HepG2 (cell line): ENCODE results near the gene GLI3. TPM values are rescaled to one million over a fixed set of nuclear protein-coding genes. Genes with fewer than 3 reads are reported as not detected.

ENCODE experiments used
- ATAC-seq: fragments of 200-7000 bp; cut with Tn5 transposase; 3 replicates; pipeline ENCODE4 v1.9.1; 2020; ENCODE audit warnings: mild to moderate bottlenecking, moderate library complexity
- BruUV-seq: library from RNA; stranded (reverse); fragments of 400-500 nt; replicated peaks from 2 replicates; lab custom pipeline; 2021; lab: Mats Ljungman, UMichigan
- CTCF ChIA-PET: fragments of 300-600 bp; formaldehyde crosslinking; extraction: SDS; loops from one replicate; lab custom pipeline; 2021; ENCODE audit warnings: low total read pairs, inconsistent platforms, low intra/inter-chr PET ratio; lab: Yijun Ruan, JAX
- POLR2A ChIA-PET: fragments of 350-600 bp; sonication (Branson Sonifier 250); formaldehyde crosslinking; loops from one replicate; lab custom pipeline; 2020; ENCODE audit warnings: antibody characterized with exemption, inconsistent platforms; lab: Yijun Ruan, JAX
- DNase-seq: peaks from one replicate; pipeline ENCODE4 v3.0.0-alpha.2; 2015; ENCODE audit warnings: low spot score
- FAIRE-seq: peaks from 3 replicates; lab custom pipeline; 2011; peaks lifted over from hg19 to GRCh38; lab: Jason Lieb, UNC
- H2AFZ ChIP-seq: one replicate; pipeline ENCODE4 v1.6.1; 2011; ENCODE audit warnings: low read length, inconsistent platforms
- H3K27ac ChIP-seq: fragments of 300-600 bp; 3 replicates; pipeline ENCODE4 v1.8.0; 2011; ENCODE audit warnings: mixed run types, mild to moderate bottlenecking, mixed read lengths, low read length, inconsistent platforms; ENCODE audit not compliant: insufficient read depth; ENCODE audit errors: extremely low read length
- H3K27me3 ChIP-seq, 2 experiments: fragments of 200-600 bp in 1 of 2; 2 replicates in 1 of 2; 3 replicates in 1 of 2; pipeline versions ENCODE4 v1.6.0 to v1.8.0; 2011; ENCODE audit warnings: low read length in 2 of 2, mild to moderate bottlenecking in 2 of 2, moderate library complexity in 2 of 2, inconsistent platforms in 1 of 2; ENCODE audit not compliant: insufficient read depth in 2 of 2, control insufficient read depth in 1 of 2
- H3K36me3 ChIP-seq, 2 experiments: fragments of 200-600 bp in 1 of 2; replicated peaks in 1 of 2; 2 replicates in 1 of 2; 3 replicates in 1 of 2; pipeline versions ENCODE4 v1.5.1 to v1.8.0; 2011; ENCODE audit warnings: low read length in 2 of 2, inconsistent platforms in 1 of 2; ENCODE audit not compliant: insufficient read depth in 2 of 2, control insufficient read depth in 1 of 2
- H3K4me1 ChIP-seq: 2 replicates; pipeline ENCODE4 v1.5.1; 2012; ENCODE audit warnings: low read length, inconsistent platforms; ENCODE audit not compliant: insufficient read depth
- H3K4me2 ChIP-seq: 2 replicates; pipeline ENCODE4 v1.6.0; 2011; ENCODE audit warnings: low read depth, low read length, inconsistent platforms
- H3K4me3 ChIP-seq, 3 experiments: fragments of 200-600 bp in 1 of 3; sonication (generic), shearing (Covaris generic) in 1 of 3; replicated peaks in 1 of 3; 2 replicates each; pipeline ENCODE4 v1.5.1; 2011 to 2016; ENCODE audit warnings: low read length in 3 of 3, inconsistent platforms in 2 of 3, low read depth in 2 of 3, mild to moderate bottlenecking in 2 of 3, control low read depth in 1 of 3, mixed read lengths in 1 of 3; ENCODE audit not compliant: insufficient read depth in 1 of 3
- H3K79me2 ChIP-seq: one replicate; pipeline ENCODE4 v1.6.1; 2011; ENCODE audit warnings: low read length, inconsistent platforms; ENCODE audit not compliant: insufficient read depth
- H3K9ac ChIP-seq: 2 replicates; pipeline ENCODE4 v1.6.0; 2011; ENCODE audit warnings: mild to moderate bottlenecking, low read depth, low read length, inconsistent platforms; ENCODE audit not compliant: insufficient read depth
- H3K9me3 ChIP-seq: 2 replicates; pipeline ENCODE4 v1.5.1; 2012; ENCODE audit warnings: mild to moderate bottlenecking, low read length
- H4K20me1 ChIP-seq: 2 replicates; pipeline ENCODE4 v1.6.0; 2011; ENCODE audit warnings: inconsistent platforms, mild to moderate bottlenecking, low read length, moderate library complexity; ENCODE audit not compliant: insufficient read depth
- IKZF5 ChIP-seq: IDR thresholded peaks from 2 replicates; pipeline ENCODE4 v1.6.1; 2018; ENCODE audit warnings: missing genetic modification reagents, mild to moderate bottlenecking, missing compliant biosample characterization
- LBX2 ChIP-seq: sonication (generic); formaldehyde crosslinking; IDR thresholded peaks from 2 replicates; pipeline ENCODE4 v1.5.0; 2020; ENCODE audit warnings: missing genetic modification reagents, mild to moderate bottlenecking, borderline replicate concordance
- RAD21 ChIP-seq: fragments of 450-650 bp; formaldehyde crosslinking; IDR thresholded peaks from 2 replicates; pipeline ENCODE4 v1.5.0; 2020; ENCODE audit warnings: mild to moderate bottlenecking
- SRY ChIP-seq: sonication (generic); formaldehyde crosslinking; IDR thresholded peaks from 2 replicates; pipeline ENCODE4 v1.8.0; 2022; ENCODE audit warnings: mild to moderate bottlenecking, missing genetic modification reagents
- ZNF124 ChIP-seq: sonication (generic); formaldehyde crosslinking; IDR thresholded peaks from 2 replicates; pipeline ENCODE4 v1.4.0; 2020; ENCODE audit warnings: missing genetic modification reagents
- ZNF350 ChIP-seq: sonication (generic); formaldehyde crosslinking; IDR thresholded peaks from 2 replicates; pipeline ENCODE4 v1.4.0; 2020; ENCODE audit warnings: mild to moderate bottlenecking, low read depth, missing genetic modification reagents, borderline replicate concordance
- ZNF501 ChIP-seq: sonication (generic); formaldehyde crosslinking; IDR thresholded peaks from 2 replicates; pipeline ENCODE4 v1.5.1; 2020; ENCODE audit warnings: mild to moderate bottlenecking, moderate library complexity, missing genetic modification reagents
- ZNF572 ChIP-seq: sonication (generic); formaldehyde crosslinking; IDR thresholded peaks from 2 replicates; pipeline ENCODE4 v1.5.1; 2020; ENCODE audit warnings: mild to moderate bottlenecking, missing genetic modification reagents
- WGBS: methylation state at CpG from one replicate; pipeline ENCODE4 v1.1.6; 2017; ENCODE audit warnings: low lambda C conversion rate; 5-methylcytosine and 5-hydroxymethylcytosine counted together
- in situ Hi-C: cut with HindIII; loops from 2 replicates; pipeline ENCODE4 v1.10.0; 2017; ENCODE audit warnings: low pct_unique_long_range_greater_than_20kb; ENCODE audit not compliant: extremely low pct_ligation_motif_present
- intact Hi-C: fragments of 100-400 bp; cut with micrococcal nuclease; formaldehyde crosslinking; loops from one replicate; pipeline ENCODE4 v1.10.0; 2022; ENCODE audit not compliant: unreplicated experiment
- polyA plus RNA-seq, 8 experiments: library from polyadenylated mRNA; depleted of rRNA in 3 of 8; stranded (reverse) in 7 of 8; unstranded in 1 of 8; fragments of >200 nt; fragmentation: Illumina TruSeq in 4 of 8; extraction: Trizol in 4 of 8; gene quantifications; 2 replicates each; pipeline versions ENCODE4 v1.2.1 to v1.2.3, GENCODE V29; 2011 to 2016; ENCODE audit warnings: low read depth in 4 of 8, missing spikeins in 1 of 8, mixed read lengths in 1 of 8; ENCODE audit not compliant: insufficient read depth in 1 of 8
- total RNA-seq, 5 experiments: library from RNA; depleted of rRNA; stranded (reverse); fragments of >200 nt; fragmentation: Illumina TruSeq; extraction: Trizol; gene quantifications; 2 replicates each; pipeline ENCODE4 v1.2.3, GENCODE V29; 2016; ENCODE audit warnings: low read depth in 1 of 5
- TF ChIP-seq, protein P1 (sequence below): sonication (generic); formaldehyde crosslinking; IDR thresholded peaks from 2 replicates; pipeline ENCODE4 v1.4.0; 2020; ENCODE audit warnings: missing genetic modification reagents, borderline replicate concordance
- TF ChIP-seq, protein P2 (sequence below): sonication (generic); formaldehyde crosslinking; IDR thresholded peaks from 2 replicates; pipeline ENCODE4 v1.4.0; 2020; ENCODE audit warnings: mild to moderate bottlenecking, missing genetic modification reagents
- TF ChIP-seq, protein P3 (sequence below): sonication (generic); formaldehyde crosslinking; IDR thresholded peaks from 2 replicates; pipeline ENCODE4 v1.4.0; 2020; ENCODE audit warnings: mild to moderate bottlenecking, missing genetic modification reagents

GLI3 gene
- total and polyA plus RNA-seq, 2 of the 13 experiments (the other 11 are each of a cell fraction or from before 2014, with no cell fraction given): not detected

- 0% methylated on average over 1 of the region's 2 CpGs for WGBS
- intact Hi-C loops: no loop called here
- CTCF ChIA-PET: no interaction called here
Observed at GRCh38 chr7:41938371-41938770, 298.6 kb downstream of the GLI3 start.

More at GRCh38 chr7:41938371-41938770, 298.6 kb downstream of the GLI3 start:
- Histone ChIP-seq H3K4me1 (peaks cover 22% of the 10 kb centered on the region), H3K4me2 (no peak overlapping the region), H3K27ac (no peak overlapping the region), H3K9ac (no peak overlapping the region), H3K36me3 (no peaks in the 10 kb centered on the region), H2AFZ (no peak overlapping the region), H3K4me3 (no peak overlapping the region), H3K27me3 (no peaks in the 10 kb centered on the region; a peak in 1 of 5 replicates), H4K20me1 (no peaks in the 10 kb centered on the region), H3K79me2 (no peaks in the 10 kb centered on the region), H3K9me3 (no peaks in the 10 kb centered on the region)
- no peak for FAIRE-seq
- no peak for DNase-seq
- no TSS peak for BruUV-seq
- no peak for ATAC-seq
- in situ Hi-C loops: no loop called here
- TF ChIP-seq LBX2 (CRISPR knock-in tag): no peak
- TF ChIP-seq ZNF350 (CRISPR knock-in tag): no peak
- TF ChIP-seq, protein P1, sequence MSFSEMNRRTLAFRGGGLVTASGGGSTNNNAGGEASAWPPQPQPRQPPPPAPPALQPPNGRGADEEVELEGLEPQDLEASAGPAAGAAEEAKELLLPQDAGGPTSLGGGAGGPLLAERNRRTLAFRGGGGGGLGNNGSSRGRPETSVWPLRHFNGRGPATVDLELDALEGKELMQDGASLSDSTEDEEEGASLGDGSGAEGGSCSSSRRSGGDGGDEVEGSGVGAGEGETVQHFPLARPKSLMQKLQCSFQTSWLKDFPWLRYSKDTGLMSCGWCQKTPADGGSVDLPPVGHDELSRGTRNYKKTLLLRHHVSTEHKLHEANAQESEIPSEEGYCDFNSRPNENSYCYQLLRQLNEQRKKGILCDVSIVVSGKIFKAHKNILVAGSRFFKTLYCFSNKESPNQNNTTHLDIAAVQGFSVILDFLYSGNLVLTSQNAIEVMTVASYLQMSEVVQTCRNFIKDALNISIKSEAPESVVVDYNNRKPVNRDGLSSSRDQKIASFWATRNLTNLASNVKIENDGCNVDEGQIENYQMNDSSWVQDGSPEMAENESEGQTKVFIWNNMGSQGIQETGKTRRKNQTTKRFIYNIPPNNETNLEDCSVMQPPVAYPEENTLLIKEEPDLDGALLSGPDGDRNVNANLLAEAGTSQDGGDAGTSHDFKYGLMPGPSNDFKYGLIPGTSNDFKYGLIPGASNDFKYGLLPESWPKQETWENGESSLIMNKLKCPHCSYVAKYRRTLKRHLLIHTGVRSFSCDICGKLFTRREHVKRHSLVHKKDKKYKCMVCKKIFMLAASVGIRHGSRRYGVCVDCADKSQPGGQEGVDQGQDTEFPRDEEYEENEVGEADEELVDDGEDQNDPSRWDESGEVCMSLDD (CRISPR knock-in tag): no peak
- TF ChIP-seq ZNF572 (CRISPR knock-in tag): no peak
- TF ChIP-seq, protein P2, sequence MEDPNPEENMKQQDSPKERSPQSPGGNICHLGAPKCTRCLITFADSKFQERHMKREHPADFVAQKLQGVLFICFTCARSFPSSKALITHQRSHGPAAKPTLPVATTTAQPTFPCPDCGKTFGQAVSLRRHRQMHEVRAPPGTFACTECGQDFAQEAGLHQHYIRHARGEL: no peak
- no peak for TF ChIP-seq ZNF501 (CRISPR knock-in tag)
- no peak for TF ChIP-seq RAD21 (CRISPR knock-in tag)
- no peak for TF ChIP-seq ZNF124 (CRISPR knock-in tag)
- TF ChIP-seq, protein P3, sequence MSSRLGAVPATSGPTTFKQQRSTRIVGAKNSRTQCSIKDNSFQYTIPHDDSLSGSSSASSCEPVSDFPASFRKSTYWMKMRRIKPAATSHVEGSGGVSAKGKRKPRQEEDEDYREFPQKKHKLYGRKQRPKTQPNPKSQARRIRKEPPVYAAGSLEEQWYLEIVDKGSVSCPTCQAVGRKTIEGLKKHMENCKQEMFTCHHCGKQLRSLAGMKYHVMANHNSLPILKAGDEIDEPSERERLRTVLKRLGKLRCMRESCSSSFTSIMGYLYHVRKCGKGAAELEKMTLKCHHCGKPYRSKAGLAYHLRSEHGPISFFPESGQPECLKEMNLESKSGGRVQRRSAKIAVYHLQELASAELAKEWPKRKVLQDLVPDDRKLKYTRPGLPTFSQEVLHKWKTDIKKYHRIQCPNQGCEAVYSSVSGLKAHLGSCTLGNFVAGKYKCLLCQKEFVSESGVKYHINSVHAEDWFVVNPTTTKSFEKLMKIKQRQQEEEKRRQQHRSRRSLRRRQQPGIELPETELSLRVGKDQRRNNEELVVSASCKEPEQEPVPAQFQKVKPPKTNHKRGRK (CRISPR knock-in tag): no peak
- no peak for TF ChIP-seq IKZF5 (CRISPR knock-in tag)
- no peak for TF ChIP-seq SRY (CRISPR knock-in tag)
- POLR2A ChIA-PET: no interaction called here
